Thyroid gland (tissue), 4 donors: ENCODE measurements around the gene UBXN4. TPM values are rescaled to one million over a fixed set of nuclear protein-coding genes. Genes with fewer than 3 reads are reported as not detected.
A peak's percentile ranks its signal among the peaks of the same experiment; 100 is the strongest.

Experiments
- DNase-seq, 2 donors: peaks; one replicate each; pipeline ENCODE4 v3.0.0-alpha.2; 2019
- H3K27ac ChIP-seq, 3 donors: fragments of 200-600 bp; sonication (generic); 1 replicate in 2 of 3; 2 replicates in 1 of 3; pipeline ENCODE4 v1.5.1; 2016 to 2019; ENCODE audit warnings: mild to moderate bottlenecking in 1 of 3, moderate library complexity in 1 of 3
- H3K27me3 ChIP-seq: fragments of 200-600 bp; sonication (generic); one replicate; pipeline ENCODE4 v1.5.1; 2019
- H3K36me3 ChIP-seq, 2 donors: fragments of 200-600 bp; sonication (generic); one replicate each; pipeline ENCODE4 v1.5.1; 2016 to 2019
- H3K4me1 ChIP-seq, 2 donors: fragments of 200-600 bp; sonication (generic); one replicate each; pipeline ENCODE4 v1.5.1; 2017 to 2019
- H3K4me3 ChIP-seq, 3 donors: fragments of 200-600 bp; sonication (generic); replicated peaks in 1 of 3; 1 replicate in 2 of 3; 2 replicates in 1 of 3; pipeline ENCODE4 v1.5.1; 2016; ENCODE audit warnings: mild to moderate bottlenecking in 1 of 3
- H3K9me3 ChIP-seq: fragments of 200-600 bp; sonication (generic); one replicate; pipeline ENCODE4 v1.5.1; 2017
- POLR2A ChIP-seq, 2 donors: fragments of 450-650 bp; IDR thresholded peaks; one replicate each; pipeline ENCODE4 v1.6.1; 2017; ENCODE audit warnings: antibody characterized with exemption in 2 of 2, mild to moderate bottlenecking in 2 of 2, moderate library complexity in 1 of 2
- WGBS, 2 donors: methylation state at CpG; one replicate each; pipeline ENCODE4 v1.1.5; 2017; 5-methylcytosine and 5-hydroxymethylcytosine counted together
- intact Hi-C: fragments of 100-400 bp; cut with DNase I; formaldehyde crosslinking; loops from one replicate; pipeline ENCODE4 v1.15.1; 2023
- total RNA-seq, 4 donors: library from RNA; depleted of rRNA; stranded (reverse); fragments of >200 nt; gene quantifications; one replicate each; pipeline ENCODE4 v1.2.3, GENCODE V29; 2016
- TF ChIP-seq, protein P1 (sequence below), 6 experiments: fragments of 200-600 bp in 3 of 6; fragments of 450-650 bp in 3 of 6; sonication (generic) in 3 of 6; IDR thresholded peaks; one replicate each; pipeline ENCODE4 v1.5.1; 2016 to 2019; ENCODE audit warnings: antibody characterized with exemption in 6 of 6, mild to moderate bottlenecking in 2 of 6, inconsistent platforms in 1 of 6, moderate library complexity in 1 of 6

Gene UBXN4
- total RNA-seq, 4 donors from 2014 or later, result 83.6 to 134 (median 98.6) TPM

GRCh38 chr2:135743860-135744259 is 2.2 kb downstream of the UBXN4 start:
- H3K27ac ChIP-seq, result no peak overlapping the region
- H3K4me3 ChIP-seq, result no peak overlapping the region
- no peak for DNase-seq
- no peaks in the 10 kb centered on the region for H3K9me3 ChIP-seq
- no peaks in the 10 kb centered on the region for H3K27me3 ChIP-seq
- peaks cover 11 to 19% of the 10 kb centered on the region in 2 donors for H3K4me1 ChIP-seq
- 89 to 90% methylated on average over 1 of the region's 1 CpG for WGBS, 2 donors
- intact Hi-C loops, result no loop called here
- H3K36me3 ChIP-seq, result peaks cover 0 to under 1% of the 10 kb centered on the region in 2 donors
- no peak for TF ChIP-seq POLR2A (IDR thresholded peaks at IDR 0.05)
- TF ChIP-seq, protein P1, sequence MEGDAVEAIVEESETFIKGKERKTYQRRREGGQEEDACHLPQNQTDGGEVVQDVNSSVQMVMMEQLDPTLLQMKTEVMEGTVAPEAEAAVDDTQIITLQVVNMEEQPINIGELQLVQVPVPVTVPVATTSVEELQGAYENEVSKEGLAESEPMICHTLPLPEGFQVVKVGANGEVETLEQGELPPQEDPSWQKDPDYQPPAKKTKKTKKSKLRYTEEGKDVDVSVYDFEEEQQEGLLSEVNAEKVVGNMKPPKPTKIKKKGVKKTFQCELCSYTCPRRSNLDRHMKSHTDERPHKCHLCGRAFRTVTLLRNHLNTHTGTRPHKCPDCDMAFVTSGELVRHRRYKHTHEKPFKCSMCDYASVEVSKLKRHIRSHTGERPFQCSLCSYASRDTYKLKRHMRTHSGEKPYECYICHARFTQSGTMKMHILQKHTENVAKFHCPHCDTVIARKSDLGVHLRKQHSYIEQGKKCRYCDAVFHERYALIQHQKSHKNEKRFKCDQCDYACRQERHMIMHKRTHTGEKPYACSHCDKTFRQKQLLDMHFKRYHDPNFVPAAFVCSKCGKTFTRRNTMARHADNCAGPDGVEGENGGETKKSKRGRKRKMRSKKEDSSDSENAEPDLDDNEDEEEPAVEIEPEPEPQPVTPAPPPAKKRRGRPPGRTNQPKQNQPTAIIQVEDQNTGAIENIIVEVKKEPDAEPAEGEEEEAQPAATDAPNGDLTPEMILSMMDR (IDR thresholded peaks at IDR 0.05), result no peak

GRCh38 chr2:135744760-135745314 is 3.2 kb downstream of the UBXN4 start:
- peaks cover 4 to 6% of the 10 kb centered on the region in 2 donors for H3K36me3 ChIP-seq
- WGBS, 2 donors, result 90 to 91% methylated on average over 5 of the region's 5 CpGs
- H3K27ac ChIP-seq, result no peak overlapping the region
- no peak overlapping the region for H3K4me3 ChIP-seq
- TF ChIP-seq POLR2A (IDR thresholded peaks at IDR 0.05), result no peak
- TF ChIP-seq, protein P1 (IDR thresholded peaks at IDR 0.05), result no peak
- no peaks in the 10 kb centered on the region for H3K27me3 ChIP-seq
- H3K4me1 ChIP-seq, result peaks cover 11 to 19% of the 10 kb centered on the region in 2 donors
- no peaks in the 10 kb centered on the region for H3K9me3 ChIP-seq
- intact Hi-C loops, result no loop called here
- peak in 1 of 2 donors; percentile 4 for DNase-seq

DNA sequence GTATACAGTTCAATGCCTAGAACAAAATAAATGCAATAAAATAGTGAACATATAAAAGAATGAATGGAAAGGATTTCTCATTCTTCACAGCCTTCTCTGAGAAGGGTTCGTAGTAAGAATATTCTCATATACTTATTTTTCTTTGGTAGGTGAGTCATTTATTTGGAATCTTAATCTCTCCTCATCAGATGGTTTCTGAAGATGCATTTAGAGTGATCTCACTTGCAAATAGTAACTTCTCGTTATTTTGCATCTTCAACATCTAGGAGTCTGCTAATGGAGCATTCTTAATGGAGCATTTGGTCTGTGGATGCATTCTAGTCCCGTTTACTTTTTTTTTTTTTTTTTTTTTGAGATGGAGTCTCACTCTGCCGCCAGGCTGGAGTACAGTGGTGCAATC is 3.9 kb downstream of the UBXN4 start:
- WGBS, 2 donors, result 86 to 89% methylated on average over 4 of the region's 4 CpGs
- Histone ChIP-seq H3K27ac (no peak overlapping the region), H3K9me3 (no peaks in the 10 kb centered on the region), H3K36me3 (peaks cover 6 to 8% of the 10 kb centered on the region in 2 donors), H3K4me3 (no peak overlapping the region), H3K27me3 (no peaks in the 10 kb centered on the region), H3K4me1 (peaks cover 11 to 19% of the 10 kb centered on the region in 2 donors)
- intact Hi-C loops, result no loop called here
- TF ChIP-seq POLR2A (IDR thresholded peaks at IDR 0.05), result no peak
- TF ChIP-seq, protein P1 (IDR thresholded peaks at IDR 0.05), result no peak
- DNase-seq, result no peak

- 98 to 99% methylated on average over 2 of the region's 2 CpGs for WGBS, 2 donors
- Histone ChIP-seq H3K9me3 (no peaks in the 10 kb centered on the region), H3K27me3 (no peaks in the 10 kb centered on the region), H3K4me1 (no peaks in the 10 kb centered on the region), H3K4me3 (no peak overlapping the region), H3K36me3 (peaks cover 44 to 63% of the 10 kb centered on the region in 2 donors), H3K27ac (no peak overlapping the region)
- DNase-seq, result no peak
- no peak for TF ChIP-seq POLR2A (IDR thresholded peaks at IDR 0.05)
- intact Hi-C loops, result no loop called here
These were observed 13.9 kb downstream of the UBXN4 start for GRCh38 chr2:135755573-135755972.

DNA sequence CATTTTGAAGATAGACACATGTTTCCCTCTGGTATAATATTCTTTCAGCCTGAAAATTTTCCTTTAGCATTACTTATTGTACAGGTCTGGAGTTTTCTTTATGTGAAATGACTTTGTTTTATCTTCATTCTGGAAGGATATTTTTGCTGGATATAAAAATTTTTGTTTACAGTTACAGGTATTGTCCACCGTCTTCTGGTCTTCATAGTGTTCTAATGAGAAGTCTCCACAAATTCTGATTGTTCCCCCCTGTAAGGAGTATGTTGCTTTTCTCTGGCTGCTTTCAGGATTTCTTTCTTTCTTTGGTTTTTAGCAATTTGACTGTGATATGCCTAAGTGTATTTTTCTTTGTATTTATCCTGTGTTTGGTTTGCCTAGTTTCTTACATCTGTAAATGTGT is 15.0 kb downstream of the UBXN4 start:
- 98 to 100% methylated on average over 1 of the region's 1 CpG for WGBS, 2 donors
- no peak for TF ChIP-seq POLR2A (IDR thresholded peaks at IDR 0.05)
- TF ChIP-seq, protein P1 (IDR thresholded peaks at IDR 0.05), result no peak
- intact Hi-C loops, result no loop called here
- peaks cover 53 to 73% of the 10 kb centered on the region in 2 donors for H3K36me3 ChIP-seq
- DNase-seq, result no peak
- H3K4me3 ChIP-seq, result no peak overlapping the region
- no peaks in the 10 kb centered on the region for H3K27me3 ChIP-seq
- no peaks in the 10 kb centered on the region for H3K9me3 ChIP-seq
- H3K27ac ChIP-seq, result no peak overlapping the region
- H3K4me1 ChIP-seq, result no peaks in the 10 kb centered on the region
